Activated CD4-positive, alpha-beta T cell treated with anti-CD3 and anti-CD28 coated beads for 1 hour (primary cell): ENCODE data around the gene TRAF3IP1.

Experiments used
- DNase-seq: peaks from one replicate; pipeline ENCODE4 v3.0.0-alpha.2; 2020

The TRAF3IP1 gene

GRCh38 chr2:238413368-238413767 lies 93.0 kb downstream of the TRAF3IP1 start:
- DNase-seq, result no peak

GRCh38 chr2:238415036-238415764 lies 94.9 kb downstream of the TRAF3IP1 start:
- no peak for DNase-seq

GRCh38 chr2:238415893-238416292 lies 95.6 kb downstream of the TRAF3IP1 start:
- DNase-seq, result no peak

GRCh38 chr2:238418196-238418998 lies 98.1 kb downstream of the TRAF3IP1 start:
- DNase-seq, result no peak

- no peak for DNase-seq
Observed at GRCh38 chr2:238418999-238419546, 98.8 kb downstream of the TRAF3IP1 start.

GRCh38 chr2:238420442-238420841 lies 100.1 kb downstream of the TRAF3IP1 start:
- DNase-seq, result no peak

GRCh38 chr2:238420878-238421694 lies 100.8 kb downstream of the TRAF3IP1 start:
- DNase-seq, result no peak

- DNase-seq, result no peak
Observed at GRCh38 chr2:238421695-238422035, 101.3 kb downstream of the TRAF3IP1 start.

- DNase-seq, result no peak
Observed at GRCh38 chr2:238422285-238422684, 102.0 kb downstream of the TRAF3IP1 start.

- DNase-seq, result no peak
Observed at GRCh38 chr2:238422940-238423339, 102.6 kb downstream of the TRAF3IP1 start.

- DNase-seq, result no peak
Observed at GRCh38 chr2:238423561-238424312, 103.4 kb downstream of the TRAF3IP1 start.

GRCh38 chr2:238424313-238424700 lies 104.0 kb downstream of the TRAF3IP1 start:
- DNase-seq, result no peak

- DNase-seq, result no peak
Observed at GRCh38 chr2:238425505-238425978, 105.2 kb downstream of the TRAF3IP1 start.

- no peak for DNase-seq
Observed at GRCh38 chr2:238425979-238426567, 105.8 kb downstream of the TRAF3IP1 start.

- peak; percentile 58 for DNase-seq
Observed at GRCh38 chr2:238426568-238427434, 106.5 kb downstream of the TRAF3IP1 start, which contains the start of gene ASB1. ASB1 (plus strand) TSS chr2:238426927; CDS start chr2:238427071, 144 bp downstream.

- no peak for DNase-seq
Observed at GRCh38 chr2:238427435-238428162, 107.3 kb downstream of the TRAF3IP1 start.

GRCh38 chr2:238428866-238429265 lies 108.5 kb downstream of the TRAF3IP1 start:
- DNase-seq, result no peak

GRCh38 chr2:238430781-238431180 lies 110.5 kb downstream of the TRAF3IP1 start:
- DNase-seq, result no peak

GRCh38 chr2:238431456-238431855 lies 111.1 kb downstream of the TRAF3IP1 start:
- no peak for DNase-seq
